NCI-H187 treated with DMSO at 0.1 percent for 48 hours (cell line): Measurements from ENCODE around the gene TEF.

Experiments
- DNase-seq: peaks from one replicate; lab custom pipeline; 2025; lab: John Stamatoyannopoulos, UW

The TEF gene, protein sequence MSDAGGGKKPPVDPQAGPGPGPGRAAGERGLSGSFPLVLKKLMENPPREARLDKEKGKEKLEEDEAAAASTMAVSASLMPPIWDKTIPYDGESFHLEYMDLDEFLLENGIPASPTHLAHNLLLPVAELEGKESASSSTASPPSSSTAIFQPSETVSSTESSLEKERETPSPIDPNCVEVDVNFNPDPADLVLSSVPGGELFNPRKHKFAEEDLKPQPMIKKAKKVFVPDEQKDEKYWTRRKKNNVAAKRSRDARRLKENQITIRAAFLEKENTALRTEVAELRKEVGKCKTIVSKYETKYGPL

GRCh38 chr22:41381329-41382097 is at the start of gene TEF:
Gene TEF (plus strand): TSS chr22:41381942. CDS start chr22:41382045, 103 bp downstream.
- peak; percentile 76 for DNase-seq

- DNase-seq: no peak
Observed at GRCh38 chr22:41332217-41332939, 49.4 kb upstream of the TEF start.

DNA sequence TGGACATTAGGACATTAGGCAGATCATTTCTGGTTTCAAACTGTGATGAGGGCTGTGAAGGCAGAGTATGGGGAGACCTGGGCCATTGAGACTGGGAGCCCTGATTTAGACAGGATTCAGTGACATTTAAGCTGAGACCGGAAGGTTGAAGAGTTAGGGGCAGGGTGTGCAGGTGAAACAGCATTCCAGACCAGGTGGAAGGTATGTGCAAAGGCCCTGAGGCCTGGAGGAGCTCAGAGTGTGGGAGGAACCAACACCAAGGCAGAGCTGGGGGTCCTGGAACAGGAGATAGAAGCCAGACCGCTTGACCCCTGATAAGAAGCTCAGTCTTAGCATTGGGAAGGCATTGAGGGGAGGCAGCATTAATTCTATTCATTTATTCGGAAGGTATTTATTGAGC is 47.9 kb upstream of the TEF start:
- DNase-seq: no peak

DNA sequence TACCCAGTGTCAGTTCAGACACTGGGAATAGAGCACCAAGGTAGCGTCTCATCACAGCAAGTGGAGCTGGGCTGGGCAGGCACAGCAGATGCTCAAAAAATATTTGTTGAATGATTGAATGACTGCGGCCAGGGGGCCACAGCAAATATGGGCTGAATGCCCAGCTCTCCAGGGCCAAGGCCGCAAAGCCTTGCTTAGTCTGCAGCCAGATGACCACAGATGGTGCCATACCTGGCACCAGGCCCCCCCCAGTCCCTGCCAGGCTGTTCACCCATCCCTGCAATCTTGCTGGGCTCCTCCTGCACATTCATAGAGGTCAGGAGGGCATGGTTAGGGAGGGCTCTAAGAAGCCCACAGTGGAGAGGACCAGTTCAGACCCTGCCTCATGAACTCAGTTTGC is 47.5 kb upstream of the TEF start:
- DNase-seq: no peak

- no peak for DNase-seq
Observed at GRCh38 chr22:41334951-41335635, 46.6 kb upstream of the TEF start.

DNA sequence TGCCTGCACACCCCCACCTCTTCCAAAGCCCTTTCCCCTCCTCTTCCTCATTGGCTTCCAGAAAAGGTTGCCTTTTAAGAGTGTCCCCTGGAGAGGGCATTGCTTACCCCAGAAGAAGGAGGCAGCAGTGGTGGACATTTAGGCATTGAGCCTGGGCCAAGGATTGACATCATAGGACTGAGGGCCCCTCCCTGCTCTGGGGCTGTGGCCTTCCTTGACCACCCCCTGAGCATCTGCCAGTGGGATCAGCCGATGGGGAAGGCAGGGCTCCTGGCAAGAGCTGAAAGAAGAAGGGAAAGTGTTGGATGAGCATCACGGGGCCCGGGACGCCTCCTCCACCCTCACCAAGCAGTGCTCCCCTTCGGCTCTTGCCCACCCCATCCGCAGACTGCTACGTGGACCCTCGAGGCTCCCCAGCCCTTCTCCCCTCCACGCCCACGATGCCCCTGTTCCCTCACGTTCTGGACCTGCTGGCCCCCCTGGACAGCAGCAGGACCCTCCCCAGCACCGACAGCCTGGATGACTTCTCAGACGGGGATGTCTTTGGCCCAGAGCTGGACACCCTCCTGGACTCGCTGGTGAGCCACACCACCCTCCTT is 43.0 kb upstream of the TEF start:
- no peak for DNase-seq

DNA sequence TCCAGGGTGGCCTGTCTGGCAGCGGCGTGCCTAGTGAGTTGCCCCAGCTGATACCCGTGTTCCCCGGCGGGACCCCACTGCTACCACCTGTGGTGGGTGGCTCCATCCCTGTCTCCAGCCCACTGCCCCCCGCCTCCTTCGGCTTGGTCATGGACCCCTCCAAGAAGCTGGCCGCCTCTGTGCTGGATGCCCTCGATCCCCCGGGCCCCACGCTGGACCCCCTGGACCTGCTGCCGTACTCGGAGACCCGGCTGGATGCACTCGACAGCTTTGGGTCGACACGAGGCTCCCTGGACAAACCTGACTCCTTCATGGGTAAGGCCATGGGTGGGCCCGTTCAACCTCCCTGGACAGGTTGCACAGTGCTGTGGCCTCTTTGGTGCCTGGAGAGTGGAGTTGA is 41.9 kb upstream of the TEF start:
- no peak for DNase-seq

- no peak for DNase-seq
Observed at GRCh38 chr22:41340357-41340756, 41.4 kb upstream of the TEF start.

DNA sequence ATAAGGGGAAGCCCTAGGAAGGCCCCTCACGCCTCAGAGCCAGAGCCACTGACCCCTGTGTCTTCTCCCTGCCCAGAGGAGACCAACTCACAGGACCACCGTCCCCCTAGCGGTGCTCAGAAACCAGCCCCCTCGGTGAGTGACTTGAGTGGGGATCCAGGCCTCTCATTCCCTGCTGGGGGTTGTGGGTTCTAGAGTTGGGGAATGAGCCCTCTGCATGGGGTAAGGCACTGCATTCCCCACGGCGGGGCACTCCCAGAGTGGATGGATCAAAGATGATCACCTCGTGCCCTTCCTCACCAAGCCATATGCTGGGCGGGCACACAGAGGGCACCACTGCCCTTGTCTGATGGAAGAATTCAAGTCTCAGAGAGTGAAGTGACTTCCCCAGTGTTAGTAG is 40.7 kb upstream of the TEF start:
- no peak for DNase-seq

DNA sequence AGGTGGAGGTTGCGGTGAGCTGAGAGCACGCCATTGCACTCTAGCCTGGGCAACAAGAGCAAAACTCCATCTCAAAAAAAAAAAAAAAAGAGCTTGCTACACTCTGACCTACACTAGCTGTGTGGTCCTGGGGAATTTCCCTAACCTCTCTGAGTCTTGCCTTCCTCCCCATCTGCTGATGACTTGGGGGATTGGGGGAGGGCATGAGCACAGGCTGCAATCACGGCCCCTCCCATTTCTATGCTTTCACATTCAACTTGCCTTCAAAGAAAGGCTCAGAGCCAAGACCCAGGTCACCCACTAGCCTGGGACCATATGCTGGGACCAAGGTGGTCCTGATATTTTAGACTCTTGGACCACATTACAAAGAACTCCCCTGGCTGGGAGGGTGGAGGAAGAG is 39.8 kb upstream of the TEF start:
- DNase-seq: no peak

DNA sequence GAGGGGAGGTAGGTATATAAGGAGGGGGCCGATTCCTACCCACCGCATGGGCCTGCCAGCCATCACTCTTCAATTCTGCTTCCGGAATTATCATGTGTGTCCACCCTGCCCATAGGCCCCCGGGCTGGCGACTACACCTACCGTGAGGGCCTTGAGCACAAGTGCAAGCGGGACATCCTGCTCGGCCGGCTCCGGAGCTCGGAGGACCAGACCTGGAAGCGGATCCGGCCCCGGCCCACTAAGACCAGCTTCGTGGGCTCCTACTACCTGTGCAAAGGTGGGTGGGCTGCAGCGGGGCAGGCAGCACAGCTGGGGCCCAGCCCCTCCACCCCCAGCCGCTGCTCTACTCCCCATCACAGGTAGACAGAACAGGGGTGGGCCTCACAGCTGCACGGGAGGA is 38.4 kb upstream of the TEF start:
- DNase-seq: no peak

GRCh38 chr22:41343717-41344116 is 38.0 kb upstream of the TEF start:
- DNase-seq: no peak

DNA sequence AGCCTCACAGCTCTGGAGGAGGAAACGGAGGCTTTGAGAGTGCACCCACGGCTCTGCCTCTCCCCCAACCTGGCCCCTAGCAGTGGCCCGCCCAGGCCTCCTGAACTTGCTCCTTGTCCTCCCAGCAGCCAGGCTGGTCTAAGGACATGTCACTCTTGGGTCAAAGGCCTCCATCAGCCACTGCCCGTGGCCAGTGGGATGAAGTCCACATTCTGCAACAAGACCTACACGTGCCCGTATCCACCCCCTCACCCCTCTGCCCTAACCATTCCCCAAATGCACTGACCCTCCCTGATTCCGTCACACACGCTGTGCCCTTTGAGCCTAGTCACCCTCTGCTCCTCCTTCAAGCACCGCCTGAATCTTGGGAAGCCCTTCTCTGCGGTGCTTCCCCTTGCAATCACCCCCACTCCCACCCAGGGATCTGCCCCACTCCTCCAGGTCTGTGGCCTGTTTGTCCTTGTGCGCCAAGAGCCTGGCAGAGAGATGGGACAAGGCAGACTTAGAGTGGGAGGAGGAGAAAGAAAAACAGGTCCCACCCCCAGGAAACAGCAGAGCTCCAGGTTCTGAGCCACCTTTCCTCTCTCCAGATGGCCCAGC is 37.5 kb upstream of the TEF start:
- DNase-seq: no peak

- no peak for DNase-seq
Observed at GRCh38 chr22:41345807-41346335, 35.9 kb upstream of the TEF start.

- DNase-seq: no peak
Observed at GRCh38 chr22:41347066-41347859, 34.5 kb upstream of the TEF start.

DNA sequence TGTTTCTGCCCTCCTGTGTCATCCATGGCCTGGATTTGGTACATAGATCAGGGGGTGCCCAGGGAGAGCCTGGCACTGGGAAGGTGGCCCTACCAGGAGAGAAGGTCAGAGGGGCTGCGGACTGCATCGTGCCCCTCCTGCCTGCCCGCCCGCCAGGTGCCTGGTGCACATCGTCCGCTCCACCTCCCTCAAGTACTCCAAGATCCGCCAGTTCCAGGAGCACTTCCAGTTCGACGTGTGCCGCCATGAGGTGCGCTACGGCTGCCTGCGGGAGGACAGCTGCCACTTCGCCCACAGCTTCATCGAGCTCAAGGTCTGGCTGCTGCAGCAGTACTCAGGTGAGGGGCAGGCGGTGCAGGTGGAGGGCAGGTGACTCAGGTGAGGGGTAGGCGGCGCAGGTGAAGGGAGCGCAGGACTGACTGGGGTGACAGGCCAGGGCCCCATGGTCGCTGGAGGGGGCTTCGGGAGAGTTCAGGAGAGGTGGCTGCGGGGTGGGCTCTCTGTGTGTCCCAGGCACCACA is 32.7 kb upstream of the TEF start:
- DNase-seq: no peak

DNA sequence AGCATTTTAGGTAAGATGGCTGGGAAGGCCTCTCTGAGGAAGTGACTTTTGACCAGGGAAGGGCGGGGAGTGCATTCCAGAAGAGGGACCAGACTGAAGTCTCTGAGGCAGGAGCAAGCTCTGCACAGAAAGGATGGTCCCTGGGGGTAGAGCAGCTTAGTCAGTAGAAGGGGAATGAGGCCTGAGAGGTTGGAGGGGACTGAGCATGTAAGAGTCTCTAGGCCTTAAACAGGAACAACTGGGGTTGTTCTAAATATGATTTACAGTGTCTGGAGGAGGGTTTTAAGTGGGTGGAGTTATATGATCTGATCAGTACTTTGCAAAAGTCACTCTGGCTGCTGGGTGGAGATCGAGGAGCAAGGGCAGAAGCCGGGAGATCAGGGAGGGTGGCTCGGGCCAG is 31.7 kb upstream of the TEF start:
- DNase-seq: no peak

DNA sequence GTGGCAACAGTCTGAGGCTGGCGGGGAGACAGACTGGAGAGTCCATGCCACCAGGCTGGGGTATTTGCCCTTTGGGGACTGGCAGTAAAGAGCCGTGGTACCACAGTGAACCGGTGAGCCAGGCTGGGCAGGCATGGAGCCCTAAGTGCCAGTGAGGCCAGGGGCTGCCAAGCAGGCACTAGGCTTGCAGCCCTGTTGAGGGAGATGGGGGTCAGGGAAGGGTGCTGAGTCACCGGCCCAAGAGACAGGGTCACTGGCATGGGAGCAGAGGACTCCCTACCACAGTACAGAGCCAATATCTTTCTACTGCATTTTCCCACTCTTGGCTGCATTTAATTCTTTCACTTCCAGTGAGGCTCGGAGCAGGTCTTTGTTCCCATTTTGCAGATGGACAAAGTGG is 30.7 kb upstream of the TEF start:
- no peak for DNase-seq

- DNase-seq: no peak
Observed at GRCh38 chr22:41352058-41352457, 29.7 kb upstream of the TEF start.

DNA sequence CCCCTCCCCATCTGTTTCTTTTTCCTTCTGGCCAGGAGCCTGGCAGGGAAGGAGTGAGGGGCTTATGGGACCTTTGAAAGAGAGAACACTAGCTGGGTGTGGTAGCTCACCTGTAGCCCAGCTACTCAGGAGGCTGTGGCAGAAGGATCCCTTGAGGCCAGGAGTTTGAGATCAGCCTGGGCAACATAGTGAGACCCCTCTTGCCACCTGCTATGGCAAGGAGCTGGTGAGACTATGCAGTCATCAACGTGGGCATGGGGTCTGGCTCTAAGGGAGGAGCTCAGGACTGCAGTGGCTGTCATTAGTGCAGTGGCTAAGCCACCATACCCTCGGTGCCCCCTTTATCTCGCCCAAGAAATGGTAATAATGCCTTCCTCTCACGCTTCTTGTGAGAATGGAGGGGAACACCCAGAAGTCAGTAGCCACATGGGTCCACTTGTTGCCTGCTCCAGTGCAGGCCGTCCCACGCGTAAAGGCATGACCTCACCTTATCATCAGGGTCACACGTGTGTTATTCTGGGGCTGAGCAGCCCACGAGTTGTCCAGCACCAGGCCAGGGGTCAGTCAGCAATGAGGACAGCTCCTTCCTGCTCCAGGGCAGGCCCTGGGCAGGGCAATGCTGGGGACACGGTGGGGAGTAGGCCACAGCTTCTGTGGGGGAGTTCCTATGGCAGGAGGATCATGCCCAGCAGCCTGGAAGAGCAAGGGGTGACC is 27.7 kb upstream of the TEF start:
- no peak for DNase-seq
